Measurements from ENCODE around the gene STAG1. TPM values are rescaled to one million over a fixed set of nuclear protein-coding genes. Genes with fewer than 3 reads are reported as not detected.
"Not testable (repeated sequence)": the region's sequence is repeated elsewhere in the genome, so short reads cannot be mapped to it uniquely, and the experiment has no call there.

The STAG1 gene
- polyA plus RNA-seq, 1 donor = 30.3 TPM

DNA sequence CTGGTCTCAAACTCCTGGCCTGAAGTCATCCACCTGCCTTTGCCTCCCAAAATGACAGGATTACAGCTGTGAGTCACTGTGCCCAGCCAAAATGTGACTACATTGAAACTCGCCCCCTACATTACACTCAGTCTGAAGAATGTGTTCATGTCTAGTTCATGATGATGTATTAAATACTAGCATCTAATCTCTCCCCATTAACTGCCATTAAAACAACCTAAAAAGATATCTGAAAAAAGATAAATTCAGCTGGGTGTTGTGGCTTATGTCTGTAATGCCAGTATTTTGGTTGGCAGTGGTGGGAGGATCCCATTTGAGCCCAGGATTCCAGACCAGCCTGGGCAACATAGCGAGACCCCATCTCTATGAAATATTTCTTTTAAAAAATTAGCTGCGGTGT lies 342.6 kb downstream of the STAG1 start:
- no peak for DNase-seq (ENCODE audit: low read depth)

DNA sequence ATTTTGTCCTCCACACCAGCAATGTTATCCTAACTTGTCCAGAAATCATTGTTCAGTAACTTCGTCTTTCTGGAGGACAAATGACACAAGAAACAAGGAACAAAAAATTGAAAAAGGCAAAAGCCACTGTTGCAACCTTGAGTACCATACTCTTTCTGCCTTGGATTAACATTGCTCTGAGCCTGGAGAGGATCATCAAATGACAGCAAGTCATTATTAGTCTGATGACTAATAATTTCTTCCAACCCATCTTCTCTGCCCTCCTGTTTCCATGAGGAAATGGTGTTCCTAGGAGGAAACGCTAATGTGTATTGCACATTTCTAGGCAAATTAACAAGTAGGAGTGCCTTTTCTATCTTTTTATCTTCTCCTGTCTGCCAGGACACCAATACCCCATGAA lies 348.1 kb downstream of the STAG1 start:
- no peak for DNase-seq (ENCODE audit: low read depth)

DNA sequence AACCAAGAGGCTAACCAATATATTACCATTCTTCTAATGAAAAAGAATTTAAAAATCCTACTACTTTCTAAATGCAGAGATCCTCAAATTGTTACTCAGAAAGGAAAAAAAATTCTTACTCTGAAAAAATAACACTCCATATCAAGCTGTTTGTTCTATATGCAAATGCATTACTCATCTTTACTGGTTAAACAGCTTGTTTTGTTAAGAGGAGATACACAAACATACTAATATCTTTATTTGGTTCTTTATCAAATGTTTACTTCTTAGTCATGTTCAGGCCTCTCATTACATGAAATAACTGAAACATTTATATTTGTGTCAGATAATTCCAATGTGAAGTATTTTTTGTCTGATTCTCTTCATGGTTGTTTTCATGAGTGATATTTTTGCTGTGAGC lies 355.3 kb downstream of the STAG1 start:
- no peak for DNase-seq (ENCODE audit: low read depth)

DNA sequence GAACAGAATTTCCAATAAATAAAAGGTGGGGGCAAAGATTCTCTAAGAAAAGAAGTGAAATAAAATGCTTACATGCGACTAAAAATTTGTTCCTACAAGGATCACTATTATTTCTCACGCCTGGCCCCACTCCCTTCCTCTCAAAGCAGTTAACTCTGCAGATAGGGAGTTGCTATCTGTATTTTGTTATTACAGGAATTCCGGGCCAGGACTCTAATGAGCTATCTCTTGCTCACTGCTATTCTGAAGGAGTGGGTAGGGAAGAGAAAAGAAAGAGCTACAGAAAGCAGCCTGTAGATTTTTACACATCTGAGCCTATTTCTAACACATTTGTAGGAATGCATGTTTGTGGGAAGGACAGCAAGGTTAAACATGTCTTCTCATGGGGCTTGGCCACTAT lies 361.6 kb downstream of the STAG1 start:
- DNase-seq (ENCODE audit: low read depth) = no peak

DNA sequence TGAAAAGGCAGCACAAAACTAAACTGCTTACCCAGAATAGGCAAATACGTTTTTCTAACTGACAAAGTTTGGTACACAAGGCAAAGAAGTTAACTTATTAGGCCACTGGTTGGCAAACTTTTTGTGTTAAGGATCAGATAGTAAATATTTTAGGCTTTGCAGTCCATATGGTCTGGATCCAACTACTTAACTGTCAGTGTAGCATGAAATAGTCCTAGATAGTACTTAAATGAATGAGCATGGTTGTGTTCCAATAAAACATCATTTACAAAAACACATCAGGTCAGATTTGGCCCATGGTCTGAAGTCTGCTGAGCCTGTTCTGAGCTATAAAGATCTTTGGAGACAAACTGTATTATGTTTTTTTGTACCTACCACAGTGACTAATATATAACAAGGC lies 365.1 kb downstream of the STAG1 start:
- DNase-seq (ENCODE audit: low read depth) = no peak

DNA sequence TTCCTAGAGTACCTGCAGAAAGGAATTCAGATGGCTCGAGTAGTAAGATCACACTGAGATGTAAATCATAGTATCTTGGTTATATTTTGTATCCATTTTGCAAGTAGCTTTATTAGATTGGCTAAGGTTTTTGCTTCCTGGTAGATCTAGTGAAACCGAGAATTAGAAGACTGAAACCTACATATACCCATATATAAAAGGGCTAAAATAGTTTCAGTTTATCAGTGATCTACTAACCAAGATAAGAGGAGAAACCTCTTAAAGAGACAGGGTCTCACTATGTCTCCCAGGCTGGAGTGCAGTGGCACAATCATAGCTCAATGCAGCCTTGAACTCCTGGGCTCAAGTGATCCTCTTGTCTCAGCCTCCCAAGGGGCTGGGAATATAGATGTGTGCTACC lies 366.7 kb downstream of the STAG1 start:
- DNase-seq (ENCODE audit: low read depth) = no peak

DNA sequence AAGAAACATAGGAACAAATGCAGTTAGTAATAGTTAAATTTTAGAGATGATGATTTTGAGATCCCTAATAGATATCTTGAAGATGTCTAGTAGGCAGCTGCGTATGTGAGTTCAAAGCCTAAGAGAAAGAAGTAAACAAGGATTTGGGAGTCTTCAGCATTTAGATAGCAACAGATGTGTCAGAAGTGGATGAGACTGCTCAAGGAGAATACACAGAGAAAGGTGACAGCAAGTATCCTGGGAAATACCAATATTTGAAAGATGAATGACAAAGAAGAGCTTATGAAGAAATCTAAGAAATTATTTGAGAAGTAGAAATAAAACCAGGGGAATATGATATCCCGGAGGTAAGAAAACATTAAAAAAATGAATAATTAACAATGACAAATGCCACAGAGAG lies 371.1 kb downstream of the STAG1 start:
- DNase-seq (ENCODE audit: low read depth) = no peak

DNA sequence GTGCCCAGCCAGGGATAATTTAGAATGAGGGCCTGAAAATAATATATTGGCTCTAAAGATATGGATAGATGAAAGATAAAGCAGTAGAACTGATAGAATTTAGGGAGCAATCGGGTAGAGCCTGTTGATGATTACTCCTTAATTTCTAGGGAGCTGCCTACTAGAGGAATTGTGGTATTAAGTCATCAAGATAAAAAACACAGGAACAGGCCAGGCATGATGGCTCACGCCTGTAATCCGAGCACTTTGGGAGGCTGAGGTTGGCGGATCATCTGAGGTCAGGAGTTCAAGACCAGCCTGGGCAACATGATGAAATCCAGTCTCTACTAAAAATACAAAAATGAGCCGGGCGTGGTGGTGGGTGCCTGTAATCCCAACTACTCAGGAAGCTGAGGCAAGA lies 371.6 kb downstream of the STAG1 start:
- DNase-seq (ENCODE audit: low read depth) = no peak

DNA sequence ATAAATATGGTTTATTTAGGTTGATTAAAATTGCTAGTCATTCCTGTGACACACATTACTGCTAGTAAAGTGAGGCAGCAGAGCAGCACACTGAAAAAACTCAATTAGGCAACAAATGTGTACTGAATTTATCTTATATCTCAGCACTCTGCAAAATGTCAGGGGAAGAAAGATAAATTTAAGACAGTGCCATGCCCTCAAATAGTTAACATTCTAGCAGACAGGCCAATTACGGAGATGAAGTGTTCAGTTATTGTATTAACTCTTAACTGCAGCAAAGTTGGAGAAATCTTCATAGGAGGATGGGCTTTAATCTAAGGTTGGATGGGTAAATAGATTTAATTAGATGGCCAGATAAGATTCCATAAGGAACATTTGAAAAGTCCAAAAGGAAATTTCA lies 374.2 kb downstream of the STAG1 start:
- DNase-seq (ENCODE audit: low read depth) = no peak

DNA sequence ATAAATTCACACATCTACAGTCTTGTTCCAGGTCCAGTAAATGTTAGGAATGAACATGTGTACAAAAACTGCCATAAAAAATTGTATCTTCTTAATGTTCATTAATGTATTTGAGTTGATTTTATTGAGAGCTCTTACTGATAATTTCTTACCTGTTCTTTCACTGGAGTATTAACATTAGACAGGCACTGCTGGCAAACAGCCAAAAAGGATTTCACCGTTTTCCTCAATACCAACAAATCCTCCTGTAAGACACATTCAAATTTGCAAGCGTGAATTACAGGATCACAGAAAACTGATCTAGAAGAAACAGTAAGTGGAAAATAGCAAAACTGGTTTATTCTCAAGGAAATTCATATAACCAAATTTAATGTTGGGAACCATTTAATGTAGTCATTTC lies 374.7 kb downstream of the STAG1 start:
- DNase-seq (ENCODE audit: low read depth) = no peak

DNA sequence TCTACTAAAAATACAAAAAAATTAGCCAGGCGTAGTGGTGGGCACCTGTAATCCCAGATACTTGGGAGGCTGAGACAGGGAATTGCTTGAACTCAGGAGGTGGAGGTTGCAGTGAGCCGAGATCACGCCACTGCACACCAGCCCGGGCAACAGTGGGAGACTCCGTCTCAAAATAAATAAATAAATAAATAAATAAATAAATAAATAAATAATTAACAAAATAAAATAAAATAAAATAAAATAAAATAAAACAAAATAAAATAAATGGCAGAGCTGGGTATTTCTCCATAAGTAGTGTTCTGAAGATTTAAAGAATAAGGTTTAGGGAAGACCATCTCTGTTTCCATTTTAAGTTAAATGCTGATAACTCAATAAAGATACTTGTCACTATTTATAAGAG lies 376.4 kb downstream of the STAG1 start:
- DNase-seq (ENCODE audit: low read depth) = not testable (repeated sequence)

DNA sequence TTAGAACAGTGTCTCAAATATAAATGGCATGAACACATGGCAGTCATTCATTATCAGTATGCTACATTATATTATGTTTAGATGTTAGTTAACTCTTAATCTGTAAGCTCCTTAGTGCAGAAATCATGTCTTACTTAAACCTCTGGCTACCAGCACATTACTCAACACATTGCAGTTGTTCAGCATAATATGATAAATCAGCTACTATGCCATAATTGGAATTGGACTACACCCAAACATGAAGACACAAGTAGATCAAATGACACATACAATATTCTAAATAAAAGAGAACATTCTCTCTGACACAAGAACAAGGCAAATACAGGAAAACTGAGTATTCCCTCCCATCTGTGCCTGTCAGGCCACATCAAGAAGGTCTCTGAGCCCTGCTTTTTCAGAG lies 385.9 kb downstream of the STAG1 start:
- no peak for DNase-seq (ENCODE audit: low read depth)

DNA sequence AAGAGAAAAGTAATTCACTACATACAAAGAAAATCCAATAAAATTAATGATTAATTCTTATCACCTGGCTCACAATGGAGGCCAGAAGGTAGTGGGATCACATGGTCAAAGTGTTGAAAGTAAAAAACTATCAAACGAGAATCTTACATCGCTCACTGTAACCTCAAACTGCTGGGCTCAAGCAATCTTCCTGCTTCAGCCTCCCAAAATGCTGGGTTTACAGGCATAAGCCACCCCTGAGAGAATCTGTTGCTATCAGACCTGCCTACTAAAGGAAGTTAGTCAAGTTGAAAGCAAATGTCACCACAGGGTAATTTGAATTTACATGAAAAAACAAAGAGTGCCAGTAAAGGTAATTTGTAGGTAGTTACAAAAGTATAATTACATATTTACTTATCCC lies 398.7 kb downstream of the STAG1 start:
- DNase-seq (ENCODE audit: low read depth) = no peak

DNA sequence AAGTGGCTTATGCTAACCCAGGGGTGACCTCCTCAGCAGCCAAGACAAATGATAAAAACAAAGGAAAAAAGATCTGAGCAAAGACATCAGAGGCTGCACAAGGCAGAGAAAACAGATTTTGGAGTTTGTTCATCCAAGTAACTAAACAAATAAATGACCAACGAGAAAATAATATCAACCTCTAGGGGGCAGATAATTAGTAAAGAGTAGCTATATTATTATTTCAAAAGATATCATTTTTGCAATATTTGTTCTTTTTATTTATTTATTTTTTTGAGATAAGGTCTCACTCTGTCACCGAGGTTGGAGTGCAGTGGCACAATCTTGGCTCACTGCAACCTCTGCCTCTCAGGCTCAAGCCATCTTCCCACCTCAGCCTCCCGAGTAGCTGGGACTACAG lies 400.3 kb downstream of the STAG1 start:
- DNase-seq (ENCODE audit: low read depth) = no peak

DNA sequence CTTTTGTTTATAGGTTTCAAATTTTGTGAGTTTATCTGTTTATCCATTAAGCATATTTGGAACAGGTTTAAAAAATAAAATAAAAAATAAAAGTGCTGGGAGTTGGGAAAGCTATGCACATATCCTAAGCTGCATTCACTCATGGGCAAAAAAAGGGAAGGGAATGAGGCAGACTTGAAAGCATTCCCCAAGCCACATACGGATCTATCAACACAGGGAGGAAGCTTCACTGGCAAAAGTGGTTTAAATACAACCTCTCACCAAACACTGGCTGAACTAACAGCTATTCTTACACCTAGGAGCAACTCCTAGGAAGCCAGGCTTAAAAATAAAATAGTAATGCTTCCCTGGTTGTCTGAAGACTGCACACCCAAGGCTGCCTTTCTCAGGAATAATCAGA lies 400.8 kb downstream of the STAG1 start:
- DNase-seq (ENCODE audit: low read depth) = no peak

DNA sequence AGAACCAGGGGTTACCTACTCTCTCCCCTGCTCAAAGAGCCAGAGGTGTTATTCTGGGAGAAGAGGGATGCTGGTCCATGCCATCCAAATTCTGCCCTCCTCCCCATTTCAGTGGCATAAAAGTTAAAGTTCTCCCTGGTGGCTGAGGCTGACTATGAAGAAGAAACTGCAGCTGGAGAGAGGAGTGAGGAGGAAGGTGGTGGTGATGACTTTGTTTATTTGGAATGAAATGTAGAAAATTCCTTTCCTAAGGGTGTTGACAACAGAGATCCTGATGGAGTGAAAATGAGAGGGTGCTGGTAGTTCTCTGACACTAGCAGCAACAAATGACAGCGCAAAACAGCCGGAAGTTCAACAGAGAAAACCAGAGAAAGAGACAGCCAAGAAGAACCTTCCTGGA lies 401.6 kb downstream of the STAG1 start:
- DNase-seq (ENCODE audit: low read depth) = no peak

DNA sequence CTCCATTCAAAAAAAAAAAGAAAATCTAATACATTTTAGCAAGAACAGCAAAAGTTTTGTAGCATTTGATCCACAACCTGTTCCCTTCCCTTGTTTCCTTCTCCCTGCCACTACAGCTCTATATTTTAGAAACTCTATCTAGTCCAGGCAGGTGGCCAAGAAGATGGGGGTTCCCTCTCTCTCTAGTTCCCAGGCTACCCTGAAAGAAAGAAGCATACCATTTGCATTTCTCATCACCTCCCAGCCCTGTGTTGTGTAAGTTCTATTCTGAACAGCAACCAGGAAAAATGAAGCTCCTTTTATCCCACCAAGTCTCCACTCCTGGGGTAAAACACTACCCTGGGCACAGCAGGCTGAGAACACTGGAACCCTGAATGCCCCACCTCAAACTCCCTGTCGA lies 402.0 kb downstream of the STAG1 start:
- no peak for DNase-seq (ENCODE audit: low read depth)

DNA sequence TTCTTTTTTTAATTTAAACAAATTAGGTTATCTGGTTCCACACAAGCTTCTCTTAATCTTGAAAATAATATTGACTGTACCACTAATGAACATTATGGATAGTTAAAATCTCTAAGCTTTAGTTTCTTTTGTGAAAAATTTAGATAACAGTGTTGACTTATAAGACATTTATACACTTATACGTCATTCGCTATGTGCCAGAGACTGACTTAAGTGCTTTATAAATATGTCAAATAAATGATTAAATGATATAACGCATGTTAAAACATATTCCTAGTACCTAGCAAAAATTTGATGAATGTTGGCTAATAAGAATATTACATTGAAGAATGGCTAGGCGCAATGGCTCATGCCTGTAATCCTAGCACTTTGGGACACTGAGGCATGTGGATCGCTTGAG lies 405.7 kb downstream of the STAG1 start:
- DNase-seq (ENCODE audit: low read depth) = no peak

DNA sequence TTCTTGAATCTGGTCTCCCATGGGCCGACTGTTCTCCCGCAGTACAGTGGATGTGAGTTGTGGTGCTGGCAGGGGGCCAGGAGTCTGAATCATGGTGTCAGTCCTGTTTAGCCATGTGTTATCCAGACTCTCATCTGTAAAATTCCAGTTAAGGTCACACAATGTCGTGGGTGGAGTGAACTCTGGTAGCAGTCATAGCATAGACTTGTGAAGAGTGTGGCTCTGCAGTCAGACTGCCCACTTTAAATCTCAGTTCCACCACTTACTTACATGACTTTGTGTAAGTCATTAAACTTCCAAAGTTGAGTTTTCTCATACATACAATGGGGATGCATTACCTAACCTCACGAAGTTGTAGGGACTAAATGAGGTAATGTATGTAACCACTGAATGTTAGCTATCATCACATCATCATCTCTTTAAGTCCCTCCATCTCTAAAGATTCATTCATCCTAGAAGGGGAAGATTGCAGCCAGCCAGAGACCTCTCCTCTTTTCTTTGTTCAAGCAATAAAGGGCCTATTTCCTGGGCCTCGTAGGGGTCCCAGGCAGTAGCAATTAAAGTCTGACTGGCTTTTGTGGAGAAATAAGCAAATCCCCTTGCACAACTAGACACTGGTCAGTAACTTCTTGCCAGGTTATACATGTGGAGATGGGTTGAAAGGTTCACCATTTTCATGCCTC lies 408.2 kb downstream of the STAG1 start:
- DNase-seq (ENCODE audit: low read depth) = no peak

DNA sequence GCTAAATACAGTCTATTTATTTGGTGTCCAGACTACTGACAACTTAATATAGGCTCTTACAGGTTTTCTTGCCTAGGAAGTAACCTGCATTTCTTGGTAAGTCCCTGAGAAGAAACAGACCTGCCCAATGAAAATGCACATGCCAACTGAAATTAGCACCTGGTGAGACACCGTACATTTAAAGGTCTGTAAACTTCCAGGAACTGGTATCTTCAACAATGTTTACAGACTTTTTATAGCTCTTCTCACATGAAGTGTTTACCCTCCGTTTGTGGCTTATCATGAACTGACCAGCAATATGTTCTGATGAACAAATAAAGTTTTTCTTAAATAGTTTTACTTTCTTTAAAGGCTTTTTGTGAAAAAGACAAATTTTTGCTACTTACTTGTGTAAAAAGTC lies 408.7 kb downstream of the STAG1 start:
- no peak for DNase-seq (ENCODE audit: low read depth)

DNA sequence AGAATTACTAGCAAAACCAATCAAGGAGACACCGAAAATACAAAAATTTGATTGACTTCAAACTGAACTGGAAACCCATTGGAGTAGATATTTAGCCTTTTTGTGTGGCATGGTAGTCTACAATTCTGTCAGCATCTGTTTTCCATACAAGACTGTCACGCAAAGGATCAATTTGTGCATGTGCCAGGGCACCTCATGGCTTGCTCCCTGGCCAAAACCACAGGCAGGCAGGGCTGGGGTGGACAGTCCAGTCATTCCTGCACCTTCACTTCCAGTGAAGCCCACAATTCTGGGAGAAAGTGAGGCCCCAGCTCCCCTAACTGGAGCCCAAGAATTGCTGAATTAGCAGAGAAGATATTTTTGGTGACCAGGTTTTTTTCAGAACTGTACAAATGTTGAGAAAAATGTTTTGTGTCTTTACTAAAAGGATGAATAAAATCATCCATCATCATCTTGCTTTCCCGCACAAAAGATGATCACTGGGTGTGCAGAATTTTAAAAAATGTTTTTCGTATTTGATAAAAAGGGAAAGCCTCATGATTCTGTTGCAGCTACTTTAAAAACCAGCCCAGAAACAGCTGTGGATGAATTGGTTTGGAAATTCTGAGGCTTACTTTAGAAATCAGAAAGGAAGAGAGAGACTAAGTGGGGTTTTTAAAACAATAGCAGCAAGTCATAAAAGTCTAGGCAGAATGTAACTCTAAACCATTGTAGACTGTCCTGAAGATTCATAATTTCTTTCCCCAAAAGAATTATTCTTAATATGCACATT lies 415.7 kb downstream of the STAG1 start:
- DNase-seq (ENCODE audit: low read depth) = no peak

DNA sequence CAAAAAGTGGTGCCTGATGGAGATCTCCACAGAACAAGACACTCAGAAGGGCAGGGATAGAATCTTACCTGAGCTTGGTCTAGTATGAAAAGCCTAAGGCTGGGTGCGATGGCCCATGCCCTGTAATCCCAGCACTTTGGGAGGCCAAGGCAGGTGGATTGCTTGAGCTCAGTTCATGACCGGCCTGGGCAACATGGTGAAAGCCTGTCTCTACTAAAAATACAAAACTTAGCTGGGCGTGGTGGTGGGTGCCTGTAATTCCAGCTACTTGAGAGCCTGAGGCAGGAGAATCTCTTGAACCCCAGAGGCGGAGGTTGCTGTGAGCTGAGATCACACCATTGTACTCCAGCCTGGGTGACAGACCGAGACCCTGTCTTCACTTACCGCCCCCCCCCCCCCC lies 417.5 kb downstream of the STAG1 start:
- DNase-seq (ENCODE audit: low read depth) = not testable (repeated sequence)

DNA sequence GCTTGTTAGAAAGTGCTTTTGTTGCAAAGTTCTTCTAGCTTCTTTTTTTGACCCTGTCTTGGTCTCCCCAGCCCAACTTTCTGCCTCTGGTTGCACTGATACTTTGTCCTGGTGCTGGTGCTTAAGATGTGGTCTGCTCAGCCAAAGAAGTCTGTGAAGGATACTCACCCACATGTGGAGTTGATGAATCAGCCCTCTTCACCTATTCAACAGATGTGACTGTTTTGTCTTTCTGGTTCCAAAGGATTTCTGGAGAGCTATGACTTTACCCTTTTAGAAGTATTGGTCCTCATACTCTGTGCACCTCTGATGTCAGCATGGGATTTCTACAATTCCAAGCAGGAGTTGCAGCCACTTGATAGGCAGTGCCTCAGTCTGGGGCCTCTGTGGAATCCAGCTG lies 418.0 kb downstream of the STAG1 start:
- no peak for DNase-seq (ENCODE audit: low read depth)

DNA sequence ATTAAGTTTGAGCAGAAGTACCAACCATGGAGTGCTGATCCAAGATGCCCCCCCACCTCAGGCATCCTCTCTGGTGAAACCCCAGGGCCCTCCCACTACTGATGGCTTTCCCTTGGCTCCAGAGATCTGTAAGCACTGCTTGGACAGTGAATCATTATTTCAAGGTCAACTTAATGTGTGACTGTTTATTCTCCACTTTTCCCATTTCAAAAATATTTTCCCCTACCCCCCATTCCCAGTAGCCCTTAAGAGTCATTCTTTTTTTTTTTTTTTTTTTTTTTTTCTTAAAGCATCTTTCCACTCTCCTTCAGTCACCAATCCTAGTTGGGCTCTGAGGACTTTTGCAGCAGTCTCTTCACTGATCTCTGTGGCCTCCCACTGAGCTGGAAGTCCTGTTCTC lies 419.4 kb downstream of the STAG1 start:
- DNase-seq (ENCODE audit: low read depth) = no peak

Measured in forelimb muscle (tissue), 1 donor.